Spinal cord (tissue), 10 donors: ENCODE results near the gene FZD1. TPM values are rescaled to one million over a fixed set of nuclear protein-coding genes. Genes with fewer than 3 reads are reported as not detected.

ENCODE experiments used
- DNase-seq, 6 donors: peaks; one replicate each; pipeline versions ENCODE4 v3.0.0 to v3.0.0-alpha.2; 2013 to 2015; ENCODE audit warnings: low spot score in 6 of 6, low read depth in 4 of 6
- H3K27ac ChIP-seq: one replicate; pipeline ENCODE4 v1.5.1; 2013; ENCODE audit warnings: low read depth, low read length, control low read depth
- H3K27me3 ChIP-seq: one replicate; pipeline ENCODE4 v1.6.1; 2013; ENCODE audit warnings: low read length; ENCODE audit not compliant: control insufficient read depth, insufficient read depth
- H3K36me3 ChIP-seq: one replicate; pipeline ENCODE4 v1.6.1; 2013; ENCODE audit warnings: low read length; ENCODE audit not compliant: control insufficient read depth, insufficient read depth
- H3K4me1 ChIP-seq: one replicate; pipeline ENCODE4 v1.6.1; 2013; ENCODE audit warnings: low read length; ENCODE audit not compliant: control insufficient read depth, insufficient read depth
- H3K4me3 ChIP-seq: one replicate; pipeline ENCODE4 v1.5.1; 2013; ENCODE audit warnings: low read depth, low read length, control low read depth
- H3K9me3 ChIP-seq: one replicate; pipeline ENCODE4 v1.6.1; 2013; ENCODE audit warnings: low read length; ENCODE audit not compliant: control insufficient read depth, insufficient read depth
- WGBS: methylation state at CpG from one replicate; pipeline ENCODE4 v1.1.5; 2013; ENCODE audit warnings: missing lambda C conversion rate; ENCODE audit not compliant: insufficient coverage; 5-methylcytosine and 5-hydroxymethylcytosine counted together
- polyA plus RNA-seq, 2 donors: library from polyadenylated mRNA; unstranded; fragments of 120-200 nt; gene quantifications; one replicate each; pipeline ENCODE4 v1.2.1, GENCODE V29; 2013; ENCODE audit not compliant: insufficient read length in 2 of 2
- total RNA-seq, 2 donors: library from RNA; depleted of rRNA in 1 of 2; stranded (reverse); fragments of 120-200 nt in 1 of 2; fragments of >200 nt in 1 of 2; gene quantifications; one replicate each; pipeline versions ENCODE4 v1.2.3 to v1.2.4, GENCODE V29; 2013 to 2014
- donor health status: healthy.

FZD1 gene
- total and polyA plus RNA-seq, 4 donors = 11.4 to 26.3 (median 18.1) TPM

DNA sequence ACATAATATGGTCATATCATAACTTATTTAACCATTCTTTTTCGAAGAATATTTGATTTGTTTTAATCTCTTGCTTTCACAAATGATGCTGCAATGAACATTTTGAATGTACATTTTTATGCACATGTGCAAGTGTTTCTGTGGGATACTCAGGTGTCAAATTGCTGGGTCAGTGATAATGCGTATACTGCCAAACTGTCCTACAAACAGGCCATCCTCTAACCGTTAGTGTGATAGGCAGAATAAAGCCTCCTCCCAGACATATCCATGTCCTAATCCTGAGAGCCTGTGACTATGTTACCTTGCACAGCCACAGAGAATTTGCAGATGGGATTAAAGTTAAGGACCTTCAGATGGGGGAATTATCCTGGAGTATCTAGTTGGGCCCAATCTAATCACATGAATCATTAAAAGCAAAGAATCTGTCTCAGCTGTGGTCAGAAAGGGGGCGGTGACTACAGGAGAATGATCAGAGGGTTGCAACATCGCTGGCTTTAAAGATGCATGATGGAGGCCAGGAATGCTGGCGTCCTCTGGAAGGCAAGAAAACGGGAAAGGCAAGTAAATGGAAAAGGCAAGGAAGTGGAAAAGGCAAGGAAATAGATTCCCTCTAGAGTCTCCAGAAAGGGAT is 46.7 kb downstream of the FZD1 start:
- 91% methylated on average over 4 of the region's 7 CpGs for WGBS
- H3K4me3 ChIP-seq = no peak overlapping the region
- no peaks in the 10 kb centered on the region for H3K36me3 ChIP-seq
- DNase-seq = no peak
- H3K4me1 ChIP-seq = no peaks in the 10 kb centered on the region
- H3K27ac ChIP-seq = no peak overlapping the region
- H3K27me3 ChIP-seq = no peaks in the 10 kb centered on the region
- H3K9me3 ChIP-seq = no peaks in the 10 kb centered on the region

DNA sequence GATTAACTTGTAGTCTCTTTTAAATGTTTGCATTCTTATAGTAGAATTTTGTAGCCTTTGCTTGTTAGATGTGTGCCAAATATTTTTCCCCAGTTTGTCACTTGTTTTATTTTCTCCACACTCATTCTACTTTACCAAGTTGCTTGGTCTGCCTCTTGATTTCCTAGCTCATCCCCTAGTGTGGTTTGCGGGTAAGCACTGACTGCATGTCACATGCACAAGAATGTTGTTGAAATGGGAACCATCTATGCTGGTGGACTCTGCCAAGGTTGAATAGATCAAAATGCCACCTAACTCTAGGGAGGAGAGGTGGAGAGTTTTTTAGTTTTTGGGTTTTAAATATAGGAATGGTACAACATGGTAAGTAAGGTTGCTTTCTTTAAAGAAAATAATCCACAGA is 47.6 kb downstream of the FZD1 start:
- H3K4me1 ChIP-seq = no peaks in the 10 kb centered on the region
- no peaks in the 10 kb centered on the region for H3K9me3 ChIP-seq
- no CpG with 5 or more reads among the region's 1 CpG for WGBS
- no peak for DNase-seq
- no peaks in the 10 kb centered on the region for H3K27me3 ChIP-seq
- H3K36me3 ChIP-seq = no peaks in the 10 kb centered on the region
- H3K27ac ChIP-seq = no peak overlapping the region
- no peak overlapping the region for H3K4me3 ChIP-seq

DNA sequence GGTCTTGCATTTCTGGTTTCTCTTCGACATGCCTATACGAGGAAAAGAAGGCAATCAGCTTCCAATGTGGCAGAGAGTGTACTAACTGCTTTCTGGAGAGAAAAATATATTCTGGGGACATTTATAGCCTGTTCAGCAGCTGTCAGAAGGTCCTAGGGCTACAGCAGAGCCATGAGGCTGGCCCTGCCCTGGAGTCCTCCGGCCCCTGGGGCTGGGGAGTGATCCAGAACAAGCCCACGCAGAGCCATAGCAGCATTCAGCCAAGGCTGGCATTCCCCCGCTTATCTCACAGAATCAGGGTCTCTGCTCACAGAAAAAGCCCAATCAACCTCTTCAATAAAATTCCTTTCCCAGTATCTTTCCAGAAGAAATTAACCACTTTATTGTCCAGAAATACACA is 48.9 kb downstream of the FZD1 start:
- Histone ChIP-seq H3K27ac (no peak overlapping the region), H3K4me3 (no peak overlapping the region), H3K36me3 (no peaks in the 10 kb centered on the region), H3K4me1 (no peaks in the 10 kb centered on the region), H3K9me3 (no peaks in the 10 kb centered on the region), H3K27me3 (no peaks in the 10 kb centered on the region)
- no peak for DNase-seq
- WGBS = 78% methylated on average over 3 of the region's 5 CpGs

DNA sequence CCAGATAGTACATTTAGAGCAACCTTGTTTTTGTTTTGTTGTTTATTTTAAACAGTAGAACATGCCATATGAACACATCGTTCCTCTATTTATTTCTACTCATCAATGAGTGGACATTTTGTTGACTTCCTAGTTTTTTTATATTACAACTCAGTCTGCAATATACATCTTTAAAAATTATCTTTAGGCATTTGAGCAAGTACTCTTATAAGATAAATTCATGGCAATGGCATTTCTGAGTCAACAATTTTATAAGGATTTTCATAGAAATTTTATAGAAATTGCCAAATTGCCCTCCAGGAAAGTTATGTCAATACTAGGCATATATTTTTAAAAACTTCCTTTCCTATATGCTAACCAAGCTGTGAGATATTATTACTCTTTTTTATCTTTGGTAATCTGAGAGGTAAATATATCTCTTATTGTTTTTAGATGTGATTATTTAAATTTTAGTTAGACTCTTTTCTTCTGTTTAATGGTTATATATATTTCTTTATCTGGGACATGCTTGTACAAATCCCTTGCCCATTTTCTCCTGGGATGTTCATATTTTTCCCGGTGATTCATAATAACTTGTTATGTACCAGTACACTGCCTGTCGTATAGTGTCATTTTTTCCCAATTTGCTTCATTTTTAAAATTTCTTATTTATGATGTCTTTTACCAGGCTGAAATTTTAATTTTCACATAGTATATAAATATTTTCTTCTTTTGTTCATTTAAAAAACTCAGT is 50.5 kb downstream of the FZD1 start:
- Histone ChIP-seq H3K27ac (no peak overlapping the region), H3K4me3 (no peak overlapping the region), H3K4me1 (no peaks in the 10 kb centered on the region), H3K9me3 (no peaks in the 10 kb centered on the region), H3K27me3 (no peaks in the 10 kb centered on the region), H3K36me3 (no peaks in the 10 kb centered on the region)
- no peak for DNase-seq
- WGBS = no CpG with 5 or more reads among the region's 3 CpGs

DNA sequence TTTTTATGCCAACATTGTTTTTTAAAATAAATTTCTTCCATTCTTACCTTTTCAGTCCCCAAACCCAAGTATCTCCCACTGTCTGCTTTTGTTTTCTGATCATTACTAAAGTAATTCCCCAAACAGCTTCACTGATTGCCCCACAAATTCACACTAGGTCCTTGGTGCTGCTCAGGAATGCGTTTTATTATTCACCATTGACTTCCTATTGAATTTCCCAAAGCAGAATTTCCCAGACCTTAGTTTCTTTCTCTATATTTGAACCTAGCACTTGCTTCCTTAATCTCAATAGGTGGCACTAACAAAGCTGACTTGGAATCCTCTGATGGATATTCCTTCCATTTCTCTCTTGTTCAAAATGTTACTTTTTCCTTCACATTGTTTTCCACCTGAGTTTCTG is 52.2 kb downstream of the FZD1 start:
- H3K27me3 ChIP-seq = no peaks in the 10 kb centered on the region
- 50% methylated on average over 1 of the region's 1 CpG for WGBS
- H3K4me1 ChIP-seq = no peaks in the 10 kb centered on the region
- H3K4me3 ChIP-seq = no peak overlapping the region
- no peaks in the 10 kb centered on the region for H3K9me3 ChIP-seq
- no peak for DNase-seq
- H3K36me3 ChIP-seq = no peaks in the 10 kb centered on the region
- no peak overlapping the region for H3K27ac ChIP-seq

DNA sequence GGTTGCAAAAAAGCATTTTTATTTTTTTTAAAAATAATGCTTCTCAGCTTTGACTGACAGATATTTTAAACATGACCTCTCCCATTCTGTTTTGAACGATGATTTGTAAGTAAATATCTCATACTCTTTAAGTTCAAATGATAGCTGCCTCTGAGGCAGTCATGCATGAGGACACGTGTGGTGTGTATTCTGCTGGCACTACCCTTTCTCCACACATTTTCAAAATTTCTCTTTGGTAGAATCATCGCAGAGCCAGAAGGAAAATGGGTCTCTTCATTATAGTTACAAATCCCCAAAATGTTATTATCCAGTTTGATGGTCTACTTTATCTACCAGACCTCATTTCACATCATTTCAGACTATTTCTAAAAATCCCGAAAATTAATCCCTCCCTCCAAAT is 55.1 kb downstream of the FZD1 start:
- WGBS = 93% methylated on average over 2 of the region's 4 CpGs
- Histone ChIP-seq H3K27ac (no peak overlapping the region), H3K36me3 (no peaks in the 10 kb centered on the region), H3K9me3 (no peaks in the 10 kb centered on the region), H3K27me3 (no peaks in the 10 kb centered on the region), H3K4me3 (no peak overlapping the region), H3K4me1 (no peaks in the 10 kb centered on the region)
- peak in 1 of 6 donors; percentile 51 for DNase-seq

DNA sequence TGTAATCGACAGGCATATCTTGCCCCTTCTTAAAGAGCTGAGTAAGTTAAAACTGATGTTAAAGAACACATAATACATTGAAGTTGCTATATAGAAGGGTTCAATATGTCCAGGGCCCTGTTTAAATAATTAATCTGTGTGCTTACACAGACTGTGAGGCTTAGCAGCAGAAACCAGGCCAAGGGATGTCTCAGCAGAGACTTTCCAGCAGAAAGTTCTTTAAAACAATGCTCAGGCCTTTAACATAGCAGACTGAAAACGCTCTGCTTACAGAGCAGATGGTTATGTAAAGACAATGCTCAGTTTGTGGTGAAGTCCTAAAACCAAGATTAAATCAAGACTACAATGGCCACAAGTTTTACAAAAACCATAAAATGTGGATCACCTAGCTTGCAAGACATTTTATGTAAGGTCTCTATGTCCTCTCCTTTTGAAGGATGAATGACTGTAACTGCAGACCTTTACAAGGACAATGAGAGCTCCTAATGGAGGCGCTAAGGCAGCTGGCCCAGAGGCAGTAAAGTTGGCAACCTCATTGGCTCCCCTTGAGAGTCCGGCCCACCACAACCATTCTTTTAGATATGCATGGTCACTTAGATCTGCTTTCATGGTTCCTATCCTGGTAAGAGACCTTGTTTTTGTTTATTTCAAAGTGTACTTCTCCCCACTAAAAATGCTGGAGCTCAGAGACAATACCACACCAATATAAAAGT is 56.3 kb downstream of the FZD1 start:
- Histone ChIP-seq H3K4me1 (no peaks in the 10 kb centered on the region), H3K27me3 (no peaks in the 10 kb centered on the region), H3K36me3 (no peaks in the 10 kb centered on the region), H3K4me3 (no peak overlapping the region), H3K9me3 (no peaks in the 10 kb centered on the region), H3K27ac (no peak overlapping the region)
- WGBS = 53% methylated on average over 2 of the region's 4 CpGs
- no peak for DNase-seq
